Adipose tissue (tissue), 3 donors: ENCODE measurements around the gene RIGI. TPM values are rescaled to one million over a fixed set of nuclear protein-coding genes. Genes with fewer than 3 reads are reported as not detected.
"Not testable (repeated sequence)": the region's sequence is repeated elsewhere in the genome, so short reads cannot be mapped to it uniquely, and the experiment has no call there.

ENCODE experiments used
- H3K27ac ChIP-seq: one replicate; pipeline ENCODE4 v1.5.1; 2013; ENCODE audit warnings: low read depth, low read length
- WGBS, 3 donors: extraction: QIAGEN DNeasy Blood & Tissue Kit; methylation state at CpG; one replicate each; pipeline ENCODE4 v1.1.7; 2013; 5-methylcytosine and 5-hydroxymethylcytosine counted together
- polyA plus RNA-seq, 3 donors: library from polyadenylated mRNA; stranded (reverse); fragments of 200-250 nt; gene quantifications; one replicate each; pipeline ENCODE4 v1.2.3, GENCODE V29; 2013
- donor health status: healthy with polysubstance abuse.
- donor health status: Bipolar disorder and iron deficiency.
- donor health status: healthy.

Gene RIGI
- polyA plus RNA-seq, 3 donors = 2.9 to 3.7 (median 3.1) TPM

- no peak overlapping the region for H3K27ac ChIP-seq
- 86 to 94% (median 87%) methylated on average over 4 of the region's 4 CpGs for WGBS, 3 donors
Observed at GRCh38 chr9:32543047-32543446, 17.1 kb upstream of the RIGI start.

DNA sequence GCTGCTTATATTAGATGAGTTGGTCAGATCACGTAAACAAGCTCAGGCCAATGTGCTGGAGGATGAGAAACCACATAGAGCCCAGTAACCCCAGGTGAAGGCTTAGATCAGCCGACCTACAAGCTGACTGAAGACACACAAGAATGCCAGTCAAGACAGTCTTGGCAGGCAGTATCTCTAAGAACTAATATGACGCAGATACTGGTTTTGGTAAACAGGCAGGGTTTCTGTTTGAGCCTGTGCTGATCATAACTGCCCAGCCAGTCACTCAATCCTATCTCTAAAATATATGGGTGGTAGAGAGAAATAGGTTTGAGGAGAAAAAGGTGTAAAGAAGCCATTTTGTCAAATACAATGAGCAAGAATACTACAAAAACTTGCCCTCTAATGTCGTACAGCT is 7.8 kb upstream of the RIGI start:
- WGBS, 3 donors = 96 to 99% (median 97%) methylated on average over 4 of the region's 4 CpGs
- no peak overlapping the region for H3K27ac ChIP-seq

GRCh38 chr9:32533336-32533735 is 7.3 kb upstream of the RIGI start:
- H3K27ac ChIP-seq = no peak overlapping the region
- 97 to 98% (median 97%) methylated on average over 6 of the region's 6 CpGs for WGBS, 3 donors

GRCh38 chr9:32526707-32527048 is 682 bp upstream of the RIGI start:
- 0 to 13% (median 13%) methylated on average over 2 of the region's 2 CpGs for WGBS, 3 donors
- H3K27ac ChIP-seq = peak overlapping the region; percentile 61

GRCh38 chr9:32525709-32526030 is 326 bp downstream of the RIGI start:
- WGBS, 3 donors = 0 to 2% (median 1%) methylated on average over 4 of the region's 4 CpGs
- no peak overlapping the region for H3K27ac ChIP-seq

GRCh38 chr9:32524892-32525708 is 896 bp downstream of the RIGI start:
- WGBS, 3 donors = 8 to 36% (median 29%) methylated on average over 22 of the region's 22 CpGs
- no peak overlapping the region for H3K27ac ChIP-seq

GRCh38 chr9:32524558-32524891 is 1.5 kb downstream of the RIGI start:
- WGBS, 3 donors = 61 to 92% (median 85%) methylated on average over 11 of the region's 11 CpGs
- H3K27ac ChIP-seq = not testable (repeated sequence)

DNA sequence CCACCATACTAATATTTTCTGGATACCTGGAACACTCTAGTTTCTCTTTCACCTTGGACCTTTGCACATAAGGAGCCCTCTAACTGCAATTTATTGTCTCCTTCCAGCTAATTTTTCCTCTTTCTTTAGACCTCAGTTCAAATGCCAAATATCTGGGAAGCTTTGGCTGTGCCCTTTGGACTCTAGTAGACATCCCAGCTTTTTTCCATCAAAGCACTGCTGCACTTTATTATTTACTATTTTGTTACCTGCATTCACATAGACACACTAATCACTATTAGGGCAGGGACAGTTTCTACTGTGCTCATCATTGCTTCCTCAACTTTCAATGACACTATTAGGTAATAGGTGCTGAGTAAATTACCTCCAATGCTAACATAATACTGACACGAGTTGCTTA is 2.1 kb downstream of the RIGI start:
- H3K27ac ChIP-seq = no peak overlapping the region
- 13 to 81% (median 33%) methylated on average over 1 of the region's 1 CpG for WGBS, 3 donors

- no peak overlapping the region for H3K27ac ChIP-seq
- 93 to 100% (median 95%) methylated on average over 1 of the region's 1 CpG for WGBS, 3 donors
Observed at GRCh38 chr9:32518276-32518675, 7.7 kb downstream of the RIGI start.

GRCh38 chr9:32516241-32516640 is 9.8 kb downstream of the RIGI start:
- H3K27ac ChIP-seq = no peak overlapping the region

- no peak overlapping the region for H3K27ac ChIP-seq
- 91 to 95% (median 92%) methylated on average over 1 of the region's 1 CpG for WGBS, 3 donors
Observed at GRCh38 chr9:32508728-32509127, 17.3 kb downstream of the RIGI start.

GRCh38 chr9:32503008-32503407 is 23.0 kb downstream of the RIGI start:
- 92 to 96% (median 95%) methylated on average over 3 of the region's 3 CpGs for WGBS, 3 donors
- no peak overlapping the region for H3K27ac ChIP-seq

DNA sequence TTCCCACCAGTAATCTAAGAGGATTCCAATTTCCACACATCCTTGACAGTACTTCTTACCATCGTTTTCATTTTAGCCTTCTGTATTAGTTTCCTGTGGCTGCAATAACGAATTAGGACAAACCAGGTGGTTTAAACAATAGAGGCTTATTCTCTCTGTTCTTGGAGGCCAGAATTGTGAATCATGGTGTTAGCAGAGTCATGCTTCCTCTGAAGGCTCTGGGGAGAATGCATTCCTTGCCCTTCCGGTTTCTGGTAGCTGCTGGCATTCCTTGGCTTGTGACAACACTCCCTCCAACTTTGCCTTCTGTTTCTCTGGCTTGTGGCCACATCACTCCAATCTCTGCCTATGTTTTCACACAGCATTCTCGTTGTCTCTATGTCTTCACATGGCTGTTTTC is 23.5 kb downstream of the RIGI start:
- H3K27ac ChIP-seq = no peak overlapping the region
- 57 to 73% (median 66%) methylated on average over 4 of the region's 4 CpGs for WGBS, 3 donors

DNA sequence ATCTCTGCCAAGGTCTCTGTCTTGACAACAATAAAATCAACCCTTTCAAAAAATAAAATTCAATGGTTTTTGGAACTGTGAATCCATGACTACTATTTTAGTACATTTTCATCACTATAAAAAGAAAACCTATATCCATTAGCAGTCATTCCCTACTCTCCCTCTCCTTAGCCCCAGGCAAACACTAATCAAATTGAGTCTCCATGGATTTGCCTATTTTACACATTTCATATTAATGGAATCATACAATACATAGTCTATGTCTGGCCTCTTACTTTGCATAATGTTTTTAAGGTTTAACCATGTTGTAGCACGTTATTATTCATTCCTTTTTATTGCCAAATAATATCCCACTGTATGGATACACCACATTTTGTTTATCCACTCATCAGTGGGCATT is 24.1 kb downstream of the RIGI start:
- WGBS, 3 donors = 91 to 97% (median 96%) methylated on average over 1 of the region's 1 CpG
- no peak overlapping the region for H3K27ac ChIP-seq

GRCh38 chr9:32500768-32501167 is 25.2 kb downstream of the RIGI start:
- WGBS, 3 donors = 70 to 93% (median 91%) methylated on average over 2 of the region's 2 CpGs
- no peak overlapping the region for H3K27ac ChIP-seq

- H3K27ac ChIP-seq = no peak overlapping the region
Observed at GRCh38 chr9:32497921-32498320, 28.1 kb downstream of the RIGI start.

GRCh38 chr9:32490601-32491000 is 35.4 kb downstream of the RIGI start:
- H3K27ac ChIP-seq = no peak overlapping the region
- 71 to 84% (median 78%) methylated on average over 3 of the region's 3 CpGs for WGBS, 3 donors

GRCh38 chr9:32487981-32488380 is 38.0 kb downstream of the RIGI start:
- WGBS, 3 donors = 61 to 84% (median 73%) methylated on average over 3 of the region's 3 CpGs
- H3K27ac ChIP-seq = no peak overlapping the region

DNA sequence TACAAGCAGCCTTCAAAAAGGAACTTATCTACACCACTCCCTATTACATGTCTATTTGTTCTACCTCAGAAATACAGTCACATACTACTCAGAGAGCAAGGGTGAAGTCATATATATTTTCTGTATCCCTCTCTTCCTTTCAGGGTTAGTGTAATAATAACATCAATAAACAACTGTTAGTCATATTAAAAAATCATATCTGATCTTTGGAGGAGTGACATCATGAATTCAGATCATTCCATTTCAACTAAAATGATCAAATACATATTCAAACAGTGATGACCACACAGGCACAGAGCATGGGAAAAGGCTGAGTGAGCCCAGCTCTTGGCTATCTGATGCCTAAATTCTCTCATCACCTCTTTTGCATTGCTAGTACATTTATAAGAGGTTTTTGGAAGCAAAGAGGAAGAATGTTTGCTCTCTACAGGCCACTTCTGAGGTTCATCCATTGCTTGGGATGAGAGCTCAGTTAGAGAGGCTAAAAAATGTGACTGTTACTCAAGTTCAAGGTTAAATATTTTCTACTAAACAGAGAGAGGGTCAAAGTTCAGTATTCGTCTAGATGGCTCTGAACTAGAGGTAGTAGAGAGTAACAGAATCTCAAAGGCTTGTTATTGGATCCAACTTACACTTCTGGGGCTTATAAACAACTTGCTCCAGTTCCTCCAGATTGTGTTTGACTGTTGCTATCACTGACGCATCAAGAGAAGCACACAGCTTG is 39.0 kb downstream of the RIGI start:
- 46 to 82% (median 81%) methylated on average over 2 of the region's 2 CpGs for WGBS, 3 donors
- H3K27ac ChIP-seq = no peak overlapping the region

- 64 to 90% (median 66%) methylated on average over 4 of the region's 4 CpGs for WGBS, 3 donors
- H3K27ac ChIP-seq = no peak overlapping the region
Observed at GRCh38 chr9:32483343-32483742, 42.7 kb downstream of the RIGI start.
